Osteoblast (primary cell): ENCODE results near the gene SUGP2. TPM values are rescaled to one million over a fixed set of nuclear protein-coding genes. Genes with fewer than 3 reads are reported as not detected.

Experiments used
- DNase-seq: peaks from one replicate; pipeline ENCODE4 v3.0.0; 2011; ENCODE audit warnings: low spot score, mixed read lengths; ENCODE audit not compliant: insufficient read length; ENCODE audit errors: missing footprints
- H2AFZ ChIP-seq: 2 replicates; pipeline ENCODE4 v1.6.0; 2011; ENCODE audit warnings: mild to moderate bottlenecking, low read length
- H3K27ac ChIP-seq: 2 replicates; pipeline ENCODE4 v1.5.1; 2011; ENCODE audit warnings: mild to moderate bottlenecking, low read depth, low read length, moderate library complexity
- H3K27me3 ChIP-seq: 2 replicates; pipeline ENCODE4 v1.6.0; 2012; ENCODE audit warnings: mild to moderate bottlenecking, control low read depth, inconsistent platforms, low read length, moderate library complexity; ENCODE audit not compliant: insufficient read depth
- H3K36me3 ChIP-seq: 2 replicates; pipeline ENCODE4 v1.5.1; 2011; ENCODE audit warnings: mild to moderate bottlenecking, low read length, control low read depth, moderate library complexity; ENCODE audit not compliant: insufficient read depth
- H3K4me1 ChIP-seq: 2 replicates; pipeline ENCODE4 v1.5.1; 2011; ENCODE audit warnings: mild to moderate bottlenecking, low read length, control low read depth, moderate library complexity; ENCODE audit not compliant: insufficient read depth
- H3K4me2 ChIP-seq: 2 replicates; pipeline ENCODE4 v1.6.0; 2011; ENCODE audit warnings: mild to moderate bottlenecking, low read length; ENCODE audit not compliant: insufficient read depth
- H3K4me3 ChIP-seq: fragments of 200-600 bp; sonication (generic); 3 replicates; pipeline ENCODE4 v1.5.1; 2012; ENCODE audit warnings: mild to moderate bottlenecking, low read length, inconsistent platforms; ENCODE audit not compliant: insufficient read depth
- H3K79me2 ChIP-seq: 2 replicates; pipeline ENCODE4 v1.6.0; 2012; ENCODE audit warnings: mild to moderate bottlenecking, low read length, control low read depth, inconsistent platforms; ENCODE audit not compliant: insufficient read depth
- H3K9me3 ChIP-seq: 2 replicates; pipeline ENCODE4 v1.5.1; 2011; ENCODE audit warnings: low read depth, low read length, control low read depth
- H4K20me1 ChIP-seq: 2 replicates; pipeline ENCODE4 v1.6.0; 2012; ENCODE audit warnings: mild to moderate bottlenecking, low read length, control low read depth; ENCODE audit not compliant: insufficient read depth
- total RNA-seq: library from RNA; depleted of rRNA; stranded (reverse); fragments of >200 nt; gene quantifications from 2 replicates; pipeline ENCODE4 v1.2.3, GENCODE V29; 2012
- TF ChIP-seq, protein P1 (sequence below): IDR thresholded peaks from 2 replicates; pipeline ENCODE4 v1.5.1; 2011; ENCODE audit warnings: mild to moderate bottlenecking, low read depth, low read length, moderate library complexity; ENCODE audit errors: extremely low read depth

The SUGP2 gene
- total RNA-seq, 1 donor = 33.7 TPM

DNA sequence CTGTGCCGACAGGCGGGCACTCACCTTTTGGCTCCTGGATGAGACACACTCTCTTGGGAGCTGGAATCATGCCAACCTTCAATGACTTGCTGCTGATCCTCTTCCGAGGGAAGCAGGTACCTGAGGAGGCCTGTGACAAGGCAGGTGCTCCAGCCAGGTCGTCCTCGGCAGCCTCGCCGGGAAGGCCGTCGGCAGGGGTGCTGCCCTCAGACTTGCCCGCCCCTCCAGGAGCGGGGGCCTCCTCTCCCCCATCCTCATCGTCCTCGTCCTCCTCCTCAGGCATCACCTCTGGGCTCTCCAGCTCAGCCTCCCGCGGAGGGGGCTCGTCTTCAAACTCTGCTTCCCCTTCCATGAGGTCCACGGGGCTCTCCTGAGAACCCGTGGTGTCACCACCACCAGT, 29.2 kb downstream of the SUGP2 start:
- peaks cover 27% of the 10 kb centered on the region for H3K79me2 ChIP-seq
- H3K9me3 ChIP-seq = no peaks in the 10 kb centered on the region
- peaks cover 3% of the 10 kb centered on the region for H3K4me1 ChIP-seq
- TF ChIP-seq, protein P1, sequence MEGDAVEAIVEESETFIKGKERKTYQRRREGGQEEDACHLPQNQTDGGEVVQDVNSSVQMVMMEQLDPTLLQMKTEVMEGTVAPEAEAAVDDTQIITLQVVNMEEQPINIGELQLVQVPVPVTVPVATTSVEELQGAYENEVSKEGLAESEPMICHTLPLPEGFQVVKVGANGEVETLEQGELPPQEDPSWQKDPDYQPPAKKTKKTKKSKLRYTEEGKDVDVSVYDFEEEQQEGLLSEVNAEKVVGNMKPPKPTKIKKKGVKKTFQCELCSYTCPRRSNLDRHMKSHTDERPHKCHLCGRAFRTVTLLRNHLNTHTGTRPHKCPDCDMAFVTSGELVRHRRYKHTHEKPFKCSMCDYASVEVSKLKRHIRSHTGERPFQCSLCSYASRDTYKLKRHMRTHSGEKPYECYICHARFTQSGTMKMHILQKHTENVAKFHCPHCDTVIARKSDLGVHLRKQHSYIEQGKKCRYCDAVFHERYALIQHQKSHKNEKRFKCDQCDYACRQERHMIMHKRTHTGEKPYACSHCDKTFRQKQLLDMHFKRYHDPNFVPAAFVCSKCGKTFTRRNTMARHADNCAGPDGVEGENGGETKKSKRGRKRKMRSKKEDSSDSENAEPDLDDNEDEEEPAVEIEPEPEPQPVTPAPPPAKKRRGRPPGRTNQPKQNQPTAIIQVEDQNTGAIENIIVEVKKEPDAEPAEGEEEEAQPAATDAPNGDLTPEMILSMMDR = no peak
- H3K27ac ChIP-seq = no peak overlapping the region
- no peak for DNase-seq
- no peak overlapping the region for H2AFZ ChIP-seq
- no peaks in the 10 kb centered on the region for H3K27me3 ChIP-seq
- no peak overlapping the region for H3K4me2 ChIP-seq
- H3K4me3 ChIP-seq = no peak overlapping the region
- H3K36me3 ChIP-seq = peaks cover 80% of the 10 kb centered on the region
- peaks cover 13% of the 10 kb centered on the region for H4K20me1 ChIP-seq

DNA sequence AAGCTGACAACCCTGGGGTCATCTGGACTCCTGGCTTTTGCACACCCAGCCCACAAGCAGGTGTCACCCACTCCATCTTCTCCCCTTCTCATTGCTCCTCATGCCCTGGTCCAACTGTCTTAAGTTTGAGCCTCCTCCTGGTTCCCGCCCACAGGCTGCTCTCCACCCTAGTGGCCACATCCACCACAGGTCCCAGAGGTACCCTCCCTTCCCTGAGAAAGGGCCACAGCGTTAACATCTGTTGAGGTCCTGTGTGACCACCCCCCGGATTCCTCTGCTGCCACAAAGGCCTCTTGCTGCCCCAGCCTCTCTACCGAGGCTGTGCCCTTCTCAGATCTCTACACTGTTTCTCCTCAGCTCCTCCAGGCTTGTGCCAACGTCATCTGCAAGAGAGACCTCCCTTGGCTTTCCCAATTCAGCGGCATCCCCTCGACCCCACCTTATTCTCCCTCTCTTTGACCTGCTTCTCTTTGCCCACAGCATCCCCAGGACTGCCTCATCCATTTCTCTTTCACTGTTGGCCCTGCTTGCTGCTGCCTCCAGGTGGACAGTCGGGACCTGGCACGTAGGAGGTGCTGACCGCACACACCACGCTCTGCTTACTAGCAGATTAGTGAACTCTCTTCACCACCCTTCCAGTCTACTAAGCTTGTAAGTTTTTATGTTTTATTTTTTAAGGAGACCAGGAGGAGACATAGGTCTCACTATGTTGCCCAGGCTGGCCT, 33.3 kb downstream of the SUGP2 start:
- peaks cover 18% of the 10 kb centered on the region for H3K79me2 ChIP-seq
- H4K20me1 ChIP-seq = peaks cover 28% of the 10 kb centered on the region
- DNase-seq = peak; percentile 79
- peaks cover 64% of the 10 kb centered on the region for H3K36me3 ChIP-seq
- H3K27me3 ChIP-seq = no peaks in the 10 kb centered on the region
- H2AFZ ChIP-seq = no peak overlapping the region
- H3K4me1 ChIP-seq = peaks cover 13% of the 10 kb centered on the region
- H3K9me3 ChIP-seq = no peaks in the 10 kb centered on the region
- H3K27ac ChIP-seq = no peak overlapping the region
- H3K4me3 ChIP-seq = no peak overlapping the region
- H3K4me2 ChIP-seq = no peak overlapping the region
- TF ChIP-seq, protein P1 = peak; percentile 34

GRCh38 chr19:18999016-18999758, 34.1 kb downstream of the SUGP2 start:
- no peak overlapping the region for H3K4me2 ChIP-seq
- H3K4me3 ChIP-seq = no peak overlapping the region
- H3K9me3 ChIP-seq = no peaks in the 10 kb centered on the region
- peaks cover 62% of the 10 kb centered on the region for H3K36me3 ChIP-seq
- peaks cover 30% of the 10 kb centered on the region for H4K20me1 ChIP-seq
- DNase-seq = peak; percentile 75
- H3K27me3 ChIP-seq = no peaks in the 10 kb centered on the region
- no peak overlapping the region for H2AFZ ChIP-seq
- TF ChIP-seq, protein P1 = no peak
- H3K27ac ChIP-seq = no peak overlapping the region
- H3K4me1 ChIP-seq = peaks cover 13% of the 10 kb centered on the region
- peaks cover 10% of the 10 kb centered on the region for H3K79me2 ChIP-seq

DNA sequence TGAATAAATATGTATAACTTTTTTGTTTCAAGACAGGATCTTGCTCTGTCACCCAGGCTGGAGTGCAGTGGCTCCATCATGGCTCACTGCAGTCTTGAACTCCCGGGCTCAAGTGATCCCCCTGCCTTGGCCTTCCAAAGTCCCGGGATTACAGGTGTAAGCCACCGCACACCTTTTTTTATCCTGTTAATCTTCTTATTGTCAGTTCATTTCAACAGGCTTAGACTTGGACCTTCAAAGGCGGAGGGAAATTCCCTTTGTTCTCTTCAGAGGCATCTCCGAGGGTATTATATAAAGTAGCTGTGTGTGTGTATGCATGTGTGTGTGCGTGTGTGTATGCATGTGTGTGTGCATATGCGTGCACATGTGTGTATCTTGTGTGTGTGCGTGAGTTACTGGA, 35.0 kb downstream of the SUGP2 start:
- no peak overlapping the region for H3K4me3 ChIP-seq
- H3K9me3 ChIP-seq = no peaks in the 10 kb centered on the region
- peaks cover 30% of the 10 kb centered on the region for H4K20me1 ChIP-seq
- peaks cover 13% of the 10 kb centered on the region for H3K4me1 ChIP-seq
- TF ChIP-seq, protein P1 = no peak
- H3K79me2 ChIP-seq = peaks cover 2% of the 10 kb centered on the region
- no peaks in the 10 kb centered on the region for H3K27me3 ChIP-seq
- H3K36me3 ChIP-seq = peaks cover 62% of the 10 kb centered on the region
- DNase-seq = peak; percentile 50
- no peak overlapping the region for H3K4me2 ChIP-seq
- H2AFZ ChIP-seq = no peak overlapping the region
- H3K27ac ChIP-seq = no peak overlapping the region
